GM21529 (cell line): Measurements from ENCODE around the gene TFAP2B.

Experiments
- ATAC-seq: cut with Tn5 transposase; IDR thresholded peaks from one replicate; pipeline ENCODE4 v1.9.1; 2021; ENCODE audit not compliant: unreplicated experiment

The TFAP2B gene

GRCh38 chr6:50818673-50819072, at the start of gene TFAP2B:
TFAP2B (plus strand) TSS chr6:50818871; CDS start chr6:50818892, 21 bp downstream.
- no peak for ATAC-seq

DNA sequence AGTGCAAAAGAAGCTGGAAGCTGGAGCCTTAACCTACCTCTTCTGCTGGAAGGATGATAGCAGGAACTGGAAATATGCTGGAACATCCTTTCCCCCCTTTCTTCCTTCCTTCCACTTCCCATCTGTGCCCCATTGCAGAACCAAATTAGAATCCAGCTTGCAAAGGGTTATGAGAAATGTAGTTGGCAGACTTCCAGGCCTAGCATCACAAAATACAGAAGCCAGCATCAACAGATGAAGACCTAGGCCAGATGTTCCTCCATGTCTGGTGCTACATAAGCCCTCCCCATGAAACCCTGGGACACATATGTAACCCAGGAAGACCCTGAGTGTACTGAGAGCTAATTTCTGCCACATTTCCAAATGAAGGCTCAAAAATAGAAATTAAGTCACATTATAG, 40.0 kb upstream of the TFAP2B start:
- ATAC-seq: no peak

DNA sequence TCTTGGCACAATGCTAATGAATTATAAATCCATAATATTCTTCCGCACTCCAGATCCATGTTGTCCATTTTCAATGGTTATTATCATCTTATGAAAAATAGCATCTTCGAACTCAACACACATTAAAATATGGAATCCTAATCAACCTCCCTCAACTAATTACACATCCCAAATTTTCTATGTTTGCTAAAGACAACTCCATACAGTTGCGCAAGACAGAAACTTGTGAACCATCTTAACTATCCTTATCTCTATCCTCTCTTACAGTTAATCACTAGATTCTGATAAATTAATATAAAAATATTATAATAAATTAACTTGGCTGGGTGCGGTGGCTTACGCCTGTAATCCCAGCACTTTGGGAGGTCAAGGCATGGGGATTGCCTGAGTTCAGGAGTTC, 38.3 kb upstream of the TFAP2B start:
- ATAC-seq: no peak

- no peak for ATAC-seq
These were observed 32.8 kb upstream of the TFAP2B start for GRCh38 chr6:50785921-50786320.

DNA sequence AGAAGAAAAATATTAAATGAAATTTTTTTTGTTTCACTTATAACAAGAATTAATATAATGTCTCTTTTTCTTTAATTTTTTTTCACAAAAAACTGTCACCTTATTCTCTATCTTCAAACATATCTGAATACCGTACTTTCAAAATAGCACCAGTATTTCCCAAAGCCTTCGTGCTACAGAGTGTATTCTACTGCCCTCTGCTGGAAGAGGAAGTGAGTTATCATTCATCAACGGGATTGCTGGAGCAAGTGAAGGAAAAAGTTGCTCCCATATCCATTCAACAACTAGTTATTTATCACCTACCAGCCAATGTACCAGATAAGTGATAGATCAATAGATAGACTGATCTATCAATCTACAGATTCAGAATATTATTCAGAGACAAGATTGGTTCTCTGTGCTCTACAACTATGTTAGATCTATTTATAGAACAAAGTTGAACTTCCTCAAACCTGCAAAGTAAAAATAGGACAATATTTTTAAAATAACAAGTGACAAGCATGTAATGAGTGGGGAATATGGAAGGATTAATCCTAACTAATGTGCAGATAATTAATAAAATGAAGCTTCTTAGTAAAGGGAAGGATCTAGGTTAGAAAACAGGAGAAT, 26.7 kb upstream of the TFAP2B start:
- ATAC-seq: peak; percentile 80

DNA sequence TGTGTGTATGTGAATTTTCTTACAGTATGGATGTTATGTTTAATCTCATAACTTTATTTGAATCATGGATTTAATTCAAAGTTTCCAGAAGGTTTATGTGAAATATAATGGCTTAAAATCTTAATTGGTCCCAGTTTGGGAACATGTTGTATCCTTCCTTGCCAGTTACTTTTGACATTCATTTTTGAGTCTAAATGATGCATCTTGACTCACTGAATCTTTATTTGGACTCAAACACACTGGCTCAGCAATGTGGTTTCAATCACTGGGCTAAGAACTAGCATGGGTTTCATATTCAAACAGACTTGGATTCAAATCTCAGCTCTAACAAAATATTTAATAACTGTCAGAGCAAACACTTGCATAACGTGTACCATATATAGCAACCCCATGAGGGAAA, 25.9 kb upstream of the TFAP2B start:
- no peak for ATAC-seq

DNA sequence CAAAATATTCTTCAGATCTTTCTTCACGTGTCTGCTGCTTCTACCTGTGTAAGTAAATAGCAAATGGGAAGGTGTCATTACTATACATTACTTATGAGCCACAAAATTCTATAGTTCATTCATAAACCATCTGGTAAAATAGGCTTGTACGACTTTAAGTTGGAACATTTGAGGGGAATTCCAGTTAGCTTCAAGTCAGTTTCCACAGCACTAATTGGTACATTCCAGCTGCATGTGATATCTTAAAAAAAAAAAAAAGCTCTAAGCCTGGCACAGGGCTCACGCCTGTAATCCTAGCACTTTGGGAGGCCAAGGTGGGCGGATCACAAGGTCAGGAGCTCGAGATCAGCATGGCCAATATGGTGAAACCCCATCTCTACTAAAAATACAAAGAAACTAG, 23.1 kb upstream of the TFAP2B start:
- ATAC-seq: no peak

DNA sequence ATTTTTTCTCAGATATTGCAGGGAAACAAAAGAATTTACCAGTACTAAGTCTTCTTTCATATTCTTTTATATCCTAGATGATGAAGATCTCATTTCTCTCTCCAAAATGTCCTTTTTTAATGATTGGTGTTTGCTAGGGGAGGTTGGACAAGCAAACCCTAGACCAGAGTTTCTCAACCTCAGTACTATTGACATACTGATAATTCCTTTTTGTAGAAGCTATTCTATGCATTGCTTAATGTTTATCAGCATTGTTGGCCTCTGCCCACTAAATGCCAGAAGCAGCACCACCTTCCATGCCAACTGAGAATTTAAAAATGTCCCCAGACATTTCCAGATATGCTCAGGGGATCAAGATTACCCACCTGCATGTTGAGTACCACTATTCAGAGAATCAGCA, 14.4 kb upstream of the TFAP2B start:
- ATAC-seq: no peak

GRCh38 chr6:50807035-50807434, 11.6 kb upstream of the TFAP2B start:
- ATAC-seq: no peak

DNA sequence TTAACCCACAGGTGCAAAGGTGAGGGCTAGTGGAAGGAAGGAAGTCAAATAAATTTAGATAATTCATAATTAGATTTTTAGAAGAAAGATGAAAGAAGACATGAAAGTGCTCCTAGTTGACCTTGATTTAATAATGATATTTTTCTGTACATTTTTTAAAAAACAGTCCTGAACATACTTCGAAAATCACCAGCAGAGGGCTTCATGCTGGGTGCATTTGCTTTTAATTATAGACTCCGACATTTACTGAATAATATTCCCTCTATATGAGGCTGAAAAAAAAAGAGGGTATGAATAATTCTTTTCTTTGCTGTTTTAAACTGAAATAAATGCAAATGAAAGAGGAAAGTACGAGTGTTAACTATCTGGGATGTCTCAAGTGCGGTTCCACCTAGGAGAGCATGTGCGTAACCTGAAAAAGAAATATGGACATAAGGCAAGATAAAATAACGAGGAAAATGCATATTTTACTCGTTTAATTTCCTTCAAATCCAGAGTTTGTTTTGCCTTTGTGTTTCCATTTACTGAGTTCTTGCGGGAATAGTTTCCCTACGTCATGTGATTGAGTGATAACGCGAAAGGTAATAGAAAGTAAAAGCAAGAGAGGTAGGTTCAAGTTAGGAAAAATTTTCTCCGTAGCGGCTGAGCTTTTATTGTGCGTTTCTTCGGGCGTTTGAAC, 3.1 kb upstream of the TFAP2B start:
- peak; percentile 51 for ATAC-seq

DNA sequence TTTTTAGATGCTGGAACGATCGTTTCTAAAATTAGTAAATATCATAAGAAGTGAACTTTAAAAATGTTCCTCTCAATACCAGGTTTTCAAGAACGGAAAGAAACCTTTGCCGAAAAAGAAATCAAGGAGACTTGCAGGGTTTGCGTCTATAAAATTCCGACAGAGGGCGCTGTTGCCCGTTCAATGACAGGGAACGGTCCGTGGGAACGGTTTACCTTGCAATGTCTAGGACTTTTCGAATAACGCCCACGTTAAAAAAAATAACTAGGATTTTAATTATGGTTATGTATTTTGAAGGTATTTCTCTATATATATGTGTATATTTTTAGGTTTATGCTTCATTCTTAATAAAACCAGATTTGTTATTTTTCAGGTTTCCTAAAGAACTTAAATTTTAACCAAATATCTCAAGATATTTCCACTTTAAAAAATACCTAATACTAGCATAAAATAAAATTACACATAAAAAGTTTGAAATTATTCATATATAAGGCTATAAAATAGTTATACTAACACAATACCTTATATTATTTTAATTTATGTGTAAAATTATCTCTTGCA, 2.5 kb upstream of the TFAP2B start:
- peak; percentile 86 for ATAC-seq

- ATAC-seq: no peak
These were observed 1.6 kb upstream of the TFAP2B start for GRCh38 chr6:50816947-50817645.

- no peak for ATAC-seq
These were observed 1.1 kb upstream of the TFAP2B start for GRCh38 chr6:50817646-50817950.

DNA sequence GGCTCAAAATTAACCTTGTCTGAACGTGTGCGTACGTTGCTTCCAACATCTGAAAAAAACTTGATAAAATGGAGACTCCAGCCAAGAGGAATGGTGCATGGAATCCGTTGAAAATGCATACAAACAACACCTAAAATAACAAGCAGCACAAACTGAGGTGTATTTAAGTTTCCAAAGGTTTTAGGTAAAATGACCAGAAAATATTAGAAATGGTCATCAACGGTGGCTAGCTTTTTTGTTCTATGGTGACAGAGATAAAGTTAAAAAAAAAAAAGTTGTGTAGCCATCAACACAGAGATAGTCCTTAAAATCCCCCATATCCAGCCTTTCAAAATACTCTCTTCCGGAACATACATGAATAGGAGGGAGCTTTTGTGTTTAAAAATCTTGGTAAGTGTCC, 651 bp upstream of the TFAP2B start:
- ATAC-seq: no peak

GRCh38 chr6:50819466-50819903, 814 bp downstream of the TFAP2B start:
- ATAC-seq: no peak

DNA sequence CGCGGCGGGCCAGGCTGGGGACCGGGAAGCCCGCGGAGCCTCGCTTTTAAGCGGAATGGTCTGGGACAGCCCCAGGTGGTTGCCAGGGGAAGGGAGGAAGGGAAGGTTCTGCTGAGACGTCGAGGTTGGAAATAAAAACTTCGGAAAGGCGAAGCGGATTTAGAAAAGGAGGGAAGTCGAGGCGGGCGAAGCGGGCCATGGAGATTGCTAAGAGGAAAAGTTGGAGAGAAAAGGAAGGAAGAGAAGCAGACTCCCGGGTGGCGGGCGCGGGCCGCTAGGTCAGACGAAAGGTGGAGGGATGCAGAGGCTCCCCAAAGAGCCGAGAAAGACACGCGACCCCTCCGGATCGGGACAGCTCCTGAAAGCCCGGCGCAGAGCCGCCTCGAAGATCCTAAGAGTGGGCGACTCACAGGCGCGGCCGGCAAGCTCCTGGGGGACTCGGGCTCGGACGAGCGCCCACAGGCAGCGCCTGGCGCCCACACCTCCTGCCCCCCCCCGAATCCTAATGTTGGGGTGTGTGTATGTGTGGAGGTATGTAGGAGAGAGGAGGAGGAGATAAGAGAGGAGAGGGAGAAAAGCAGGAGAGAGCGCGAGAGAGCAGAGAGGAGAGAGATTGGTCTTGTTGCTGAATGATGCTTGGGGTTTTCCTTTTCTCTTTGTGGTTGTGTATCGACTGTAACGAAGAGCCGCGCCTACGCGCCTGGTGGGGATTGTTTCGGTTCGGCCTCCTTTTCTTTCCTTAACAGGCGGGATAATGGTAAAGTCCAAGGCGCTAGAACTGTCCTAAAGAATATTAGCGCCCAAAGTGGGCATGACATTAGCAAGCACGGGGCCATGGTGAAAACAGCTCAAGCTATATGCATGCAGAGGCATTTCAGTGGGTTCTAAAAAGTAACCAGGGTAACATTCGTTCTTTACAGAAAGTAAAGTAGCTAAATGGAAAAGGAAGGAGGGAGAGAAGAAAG, 1.5 kb downstream of the TFAP2B start:
- no peak for ATAC-seq

- no peak for ATAC-seq
These were observed 2.2 kb downstream of the TFAP2B start for GRCh38 chr6:50820869-50821264.

DNA sequence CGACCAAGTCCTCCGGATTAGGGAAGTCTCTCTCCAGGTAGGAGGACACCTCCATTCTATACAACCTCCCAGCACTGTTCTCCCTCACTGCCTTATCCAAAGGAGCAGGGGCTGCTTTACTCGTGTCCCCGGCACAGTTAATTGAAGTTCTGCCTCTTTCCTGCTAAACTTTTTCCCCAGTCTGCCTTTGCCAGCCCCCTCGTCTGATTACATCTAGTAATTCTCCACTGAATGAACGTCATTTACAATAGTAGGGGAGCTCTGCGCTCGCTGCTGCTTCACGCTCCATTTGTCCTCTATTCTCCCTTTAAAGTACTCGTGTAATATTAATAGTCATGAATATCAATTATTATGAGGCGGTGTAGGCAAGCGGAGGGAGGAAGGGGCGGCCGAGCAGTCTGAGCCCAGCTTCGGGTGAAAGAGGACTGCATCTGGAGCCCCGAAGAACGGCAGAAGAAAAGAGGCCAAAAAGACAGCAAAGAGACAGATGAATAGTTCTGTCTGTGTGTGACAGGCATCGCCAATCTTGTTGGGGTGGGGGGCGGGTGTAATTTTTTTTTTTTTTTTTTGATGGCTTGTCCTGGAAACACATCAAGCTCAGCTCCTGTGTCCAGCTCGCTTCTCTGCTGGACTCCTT, 2.9 kb downstream of the TFAP2B start:
- ATAC-seq: no peak

GRCh38 chr6:50822078-50822476, 3.4 kb downstream of the TFAP2B start:
- ATAC-seq: no peak

DNA sequence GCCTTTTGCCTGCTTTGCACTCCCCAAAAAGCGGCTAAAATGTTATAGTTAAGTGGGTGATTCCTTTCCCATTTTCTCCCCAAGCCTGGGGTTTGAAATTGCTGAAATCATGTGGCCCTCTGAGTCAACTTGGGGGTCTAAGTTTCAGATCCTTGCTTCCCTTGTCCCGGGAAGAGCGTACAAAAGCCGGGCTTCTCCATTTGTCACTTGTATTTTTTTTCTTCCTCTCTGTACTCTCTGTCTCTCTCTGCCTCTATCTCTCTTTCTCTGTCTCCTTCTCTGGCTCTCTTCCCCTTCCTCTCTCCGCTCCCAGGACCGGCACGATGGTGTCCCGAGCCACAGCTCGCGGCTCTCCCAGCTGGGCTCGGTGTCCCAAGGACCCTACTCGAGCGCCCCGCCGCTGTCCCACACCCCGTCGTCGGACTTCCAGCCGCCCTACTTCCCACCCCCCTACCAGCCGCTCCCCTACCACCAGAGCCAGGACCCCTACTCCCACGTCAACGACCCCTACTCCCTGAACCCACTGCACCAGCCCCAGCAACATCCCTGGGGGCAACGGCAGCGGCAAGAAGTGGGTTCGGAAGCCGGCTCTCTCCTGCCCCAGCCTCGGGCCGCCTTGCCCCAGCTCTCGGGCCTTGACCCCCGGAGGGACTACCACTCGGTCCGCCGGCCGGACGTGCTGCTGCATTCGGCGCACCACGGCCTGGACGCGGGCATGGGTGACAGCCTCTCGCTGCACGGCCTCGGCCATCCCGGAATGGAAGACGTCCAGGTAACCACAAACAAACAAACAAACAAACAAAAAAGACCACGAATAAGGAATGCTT, 4.6 kb downstream of the TFAP2B start:
- ATAC-seq: no peak
